Femur (tissue), 1 donor: ENCODE data around the gene SLC26A2.
"Not testable (repeated sequence)": the region's sequence is repeated elsewhere in the genome, so short reads cannot be mapped to it uniquely, and the experiment has no call there.

Experiments
- DNase-seq: peaks from one replicate; pipeline ENCODE4 v3.0.0-alpha.2; 2017

The SLC26A2 gene

DNA sequence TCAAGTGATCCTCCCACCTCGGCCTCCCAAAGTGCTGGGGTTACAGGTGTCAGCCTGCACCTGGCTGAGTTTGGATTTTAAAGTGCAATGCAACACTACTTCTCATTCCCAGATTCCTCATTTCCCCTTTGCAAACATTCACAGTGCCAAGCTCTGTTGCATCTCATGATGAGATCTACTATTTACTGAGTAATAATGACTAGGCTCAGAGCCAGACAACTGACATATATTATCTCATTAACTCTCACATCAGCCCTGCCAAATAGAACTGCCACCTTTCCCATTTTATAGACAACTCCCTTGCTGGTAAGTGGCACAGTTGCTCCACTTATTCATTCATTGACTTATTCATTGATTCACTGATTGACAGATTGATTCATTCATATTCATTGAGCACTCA, 22.9 kb upstream of the SLC26A2 start:
- DNase-seq = no peak

DNA sequence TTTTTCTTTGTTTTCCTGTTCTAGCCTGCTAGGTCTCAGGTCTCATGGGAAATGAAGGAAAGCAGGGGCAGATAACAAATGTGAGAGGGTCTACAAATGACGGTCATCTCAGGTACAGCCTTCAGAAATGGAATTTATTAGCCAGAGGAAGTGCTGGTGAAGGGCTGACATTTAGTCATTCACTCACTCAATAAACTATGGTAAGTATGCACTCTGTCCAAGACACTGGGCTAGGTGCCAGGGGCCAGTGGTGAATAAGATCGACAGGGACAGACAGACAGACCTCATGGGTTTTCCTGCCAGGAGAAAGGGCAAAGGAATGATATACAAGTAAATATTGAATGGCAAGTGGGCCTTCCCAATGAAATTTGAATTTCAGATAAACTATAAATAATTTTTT, 22.3 kb upstream of the SLC26A2 start:
- DNase-seq = peak; percentile 41

DNA sequence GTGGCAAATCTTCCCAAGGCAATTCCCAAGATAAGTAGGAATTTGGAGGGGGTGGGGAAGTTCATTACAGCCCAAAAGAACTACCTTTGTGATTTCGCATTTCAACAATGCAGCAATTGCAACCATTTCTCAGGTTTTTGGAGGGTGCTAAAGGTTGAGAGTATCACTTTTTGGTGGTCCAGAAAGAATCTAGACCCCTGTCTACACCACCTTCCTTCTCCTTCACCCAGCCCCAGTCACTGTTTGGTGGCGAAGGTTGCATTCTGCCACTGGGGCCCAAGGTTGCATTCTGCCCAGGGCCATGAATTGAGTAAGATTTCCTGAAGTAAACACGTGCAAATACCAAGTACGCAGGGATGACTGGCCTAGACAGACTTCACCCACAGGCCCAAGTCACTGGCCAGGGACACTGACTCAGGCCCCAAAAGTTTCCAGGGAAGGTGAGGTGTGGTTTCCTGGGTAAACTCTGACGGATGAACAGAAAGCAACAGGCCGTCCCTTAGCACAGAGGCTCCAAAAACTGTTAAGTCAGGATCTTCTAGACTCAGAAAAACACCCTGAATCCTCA, 21.7 kb upstream of the SLC26A2 start:
- DNase-seq = no peak

DNA sequence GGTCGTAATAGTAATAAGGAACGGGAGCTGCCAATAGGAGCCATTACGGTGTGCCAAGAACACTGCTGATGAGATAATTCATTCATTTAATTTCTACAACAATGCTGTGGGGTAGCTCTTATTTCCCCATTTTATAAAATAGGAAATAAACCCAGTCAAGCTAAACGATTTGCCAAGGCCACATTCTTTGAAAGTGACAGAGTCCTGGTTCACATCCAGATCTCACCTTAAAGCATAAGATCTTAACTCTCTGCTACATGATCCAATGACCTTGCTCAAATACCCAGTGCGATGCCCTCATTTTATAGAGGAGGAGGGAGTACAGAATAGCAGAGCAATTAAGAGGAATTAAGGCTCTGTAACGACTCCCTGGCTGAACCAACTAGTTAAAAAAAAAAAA, 21.0 kb upstream of the SLC26A2 start:
- DNase-seq = no peak

DNA sequence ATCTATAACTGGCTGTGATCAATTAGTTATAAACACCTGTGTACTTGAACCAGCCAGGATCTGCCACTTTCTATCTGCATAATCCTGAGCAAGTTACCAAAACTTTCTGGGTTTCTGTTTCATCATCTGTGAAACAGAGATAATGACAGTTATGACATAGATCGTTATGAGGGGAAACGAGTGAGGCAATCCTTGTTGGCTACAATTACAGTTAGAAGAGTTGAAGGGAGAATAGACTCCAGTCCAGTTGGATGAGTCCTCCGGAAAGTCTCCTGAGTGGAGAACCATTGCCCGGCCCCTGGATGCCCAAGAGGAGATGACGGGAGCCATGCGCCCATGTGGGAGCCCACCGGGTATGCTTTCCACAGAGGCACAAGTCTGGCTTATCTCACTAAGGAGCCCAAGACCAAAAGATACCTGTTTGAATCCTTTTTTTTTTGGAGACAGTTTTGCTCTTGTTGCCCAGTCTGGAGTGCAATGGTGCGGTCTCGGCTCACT, 20.4 kb upstream of the SLC26A2 start:
- DNase-seq = no peak

DNA sequence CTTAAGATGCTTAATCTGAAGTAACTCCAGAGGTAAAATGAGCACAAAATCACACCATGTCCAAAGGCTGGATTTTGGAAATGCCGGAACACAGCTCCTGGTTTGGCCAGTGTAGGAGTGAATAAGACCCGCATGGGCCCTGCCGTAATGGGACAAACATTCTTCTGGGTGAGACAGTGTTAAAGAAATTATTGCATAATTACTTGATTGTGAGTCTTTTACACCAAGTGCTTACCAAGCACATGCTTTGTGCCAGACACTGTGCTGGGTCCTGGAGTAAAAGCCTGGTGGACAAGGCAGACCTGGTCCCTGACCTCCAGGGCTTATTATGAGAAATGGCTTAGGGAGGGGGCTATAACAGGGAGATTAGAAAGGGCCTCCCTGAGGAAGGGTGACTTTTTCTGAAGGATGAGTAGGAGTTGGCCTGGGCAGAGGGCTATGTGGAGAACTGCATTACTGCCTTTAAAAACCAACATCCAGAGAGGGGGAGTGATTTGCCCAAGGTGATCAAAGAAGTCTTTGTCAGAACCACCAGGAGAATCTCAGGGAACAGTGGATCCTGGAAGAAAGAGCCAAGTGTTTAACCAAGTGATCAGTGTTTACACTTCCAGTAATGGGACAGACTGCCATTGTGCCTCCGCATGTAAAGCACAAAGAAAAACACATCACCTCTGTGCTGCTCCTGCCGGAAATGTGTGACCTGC, 19.5 kb upstream of the SLC26A2 start:
- DNase-seq = no peak

DNA sequence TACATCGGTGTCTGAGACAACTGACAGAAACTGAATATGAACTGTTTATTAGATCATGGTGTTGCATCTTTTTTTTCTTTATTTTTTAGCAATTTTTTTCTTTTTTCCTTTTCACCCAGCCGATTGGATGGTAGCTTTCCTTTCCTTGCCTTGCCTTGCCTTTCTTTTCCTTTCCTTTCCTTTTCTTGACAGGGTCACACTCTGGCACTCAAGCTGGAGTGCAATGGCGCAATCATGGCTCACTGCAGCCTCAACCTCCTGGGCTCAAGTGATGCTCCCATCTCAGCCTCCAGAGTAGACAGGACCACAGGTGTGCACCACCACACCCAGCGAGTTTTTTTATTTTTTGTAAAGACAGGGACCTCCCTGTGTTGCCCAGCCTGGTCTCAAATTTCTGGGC, 18.8 kb upstream of the SLC26A2 start:
- no peak for DNase-seq

GRCh38 chr5:149942199-149942598, 18.4 kb upstream of the SLC26A2 start:
- no peak for DNase-seq

DNA sequence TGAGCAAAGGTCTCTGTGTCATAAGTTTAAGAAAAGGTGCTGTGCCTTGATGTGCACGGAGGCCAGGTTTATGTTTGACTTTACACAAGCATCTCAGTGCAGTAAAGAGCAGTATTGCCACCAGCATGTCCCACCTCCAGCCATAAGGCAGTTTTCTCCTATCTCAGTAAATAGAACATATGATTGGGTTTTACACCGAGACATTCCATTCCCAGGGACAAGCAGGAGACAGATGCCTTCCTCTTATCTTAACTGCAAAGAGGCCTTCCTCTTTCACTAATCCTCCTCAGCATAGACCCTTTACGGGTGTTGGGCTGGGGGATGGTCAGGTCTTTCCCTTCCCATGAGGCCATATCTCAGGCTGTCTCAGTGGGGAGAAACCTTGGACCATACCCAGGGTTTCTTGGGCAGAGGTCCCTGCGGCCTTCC, 17.8 kb upstream of the SLC26A2 start:
- not testable (repeated sequence) for DNase-seq

- DNase-seq = not testable (repeated sequence)
Observed at GRCh38 chr5:149943177-149943949, 17.2 kb upstream of the SLC26A2 start.

GRCh38 chr5:149944666-149945065, 15.9 kb upstream of the SLC26A2 start, which contains the start of gene PDE6A:
Gene PDE6A (minus strand): TSS chr5:149944793. CDS start chr5:149944673, 120 bp downstream.
- DNase-seq = no peak

DNA sequence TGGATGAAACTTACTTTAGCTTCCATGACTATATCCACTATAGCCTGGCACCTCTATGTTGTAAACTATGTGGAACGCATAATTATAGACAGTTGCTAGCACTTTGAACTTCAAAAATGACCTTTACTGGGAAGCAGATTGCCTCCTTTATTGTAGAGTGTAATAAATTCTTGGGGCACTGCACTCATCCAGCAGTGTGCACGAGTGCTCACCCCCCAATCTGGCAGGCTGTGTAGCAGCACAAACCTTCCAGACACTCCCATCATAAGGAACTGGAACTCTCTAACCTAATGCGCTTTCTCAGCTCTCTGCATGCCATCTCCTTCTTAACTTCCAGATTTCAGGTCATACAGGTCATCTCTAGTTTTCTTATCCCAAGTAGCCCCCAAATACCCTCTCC, 14.4 kb upstream of the SLC26A2 start:
- DNase-seq = no peak

GRCh38 chr5:149948993-149949392, 11.6 kb upstream of the SLC26A2 start:
- DNase-seq = no peak

DNA sequence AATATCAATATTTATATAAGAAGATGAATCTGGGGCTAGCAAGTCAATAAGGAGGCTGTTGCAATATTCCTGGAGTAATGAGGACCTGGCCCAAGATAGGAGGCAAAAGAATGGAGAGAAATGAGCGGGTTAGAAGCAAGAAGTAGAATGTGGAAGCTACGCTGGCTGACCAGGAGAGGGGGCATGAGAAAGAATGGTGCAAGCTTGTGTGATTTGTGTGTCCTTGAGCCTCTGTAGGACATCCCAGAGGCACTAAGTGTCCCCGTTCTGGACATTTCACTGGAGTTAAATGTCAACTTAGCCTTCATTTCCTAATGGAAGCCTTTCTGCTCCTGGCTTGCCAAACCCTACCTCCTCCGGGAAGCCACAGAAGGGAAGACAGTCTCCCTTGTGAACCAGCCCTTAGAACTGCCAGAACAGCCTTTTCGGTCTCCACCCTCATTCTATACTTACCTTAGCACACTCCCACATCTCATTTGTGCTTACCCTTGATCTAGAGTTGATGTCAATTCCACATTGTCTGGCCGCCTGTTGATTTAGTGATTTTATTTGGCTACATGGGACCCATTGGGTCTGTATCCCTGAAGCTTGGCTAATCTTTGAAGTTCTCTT, 9.3 kb upstream of the SLC26A2 start:
- DNase-seq = no peak

GRCh38 chr5:149953436-149954121, 7.0 kb upstream of the SLC26A2 start:
- DNase-seq = no peak

- no peak for DNase-seq
Observed at GRCh38 chr5:149954798-149955197, 5.8 kb upstream of the SLC26A2 start.

- DNase-seq = no peak
Observed at GRCh38 chr5:149956685-149957084, 3.9 kb upstream of the SLC26A2 start.

DNA sequence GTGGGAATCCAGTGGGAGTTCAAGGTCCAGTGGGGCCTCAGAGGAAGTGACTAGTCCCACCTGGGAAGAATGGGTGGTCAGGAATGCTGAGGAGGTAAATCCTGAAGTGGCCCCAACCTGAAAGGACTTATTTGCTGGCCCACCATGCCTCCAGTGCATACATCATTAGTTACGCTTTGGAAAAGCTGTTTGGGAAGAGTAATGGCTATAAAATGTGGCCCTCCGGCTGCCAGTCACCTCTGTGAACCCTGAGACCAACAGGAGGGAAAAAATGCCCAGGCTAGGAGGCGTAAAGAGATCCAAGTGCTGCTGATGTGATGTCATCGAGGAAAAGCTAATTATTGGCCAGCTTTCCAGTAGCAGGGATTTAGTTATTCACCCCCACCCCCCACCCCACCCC, 2.7 kb upstream of the SLC26A2 start:
- DNase-seq = no peak

DNA sequence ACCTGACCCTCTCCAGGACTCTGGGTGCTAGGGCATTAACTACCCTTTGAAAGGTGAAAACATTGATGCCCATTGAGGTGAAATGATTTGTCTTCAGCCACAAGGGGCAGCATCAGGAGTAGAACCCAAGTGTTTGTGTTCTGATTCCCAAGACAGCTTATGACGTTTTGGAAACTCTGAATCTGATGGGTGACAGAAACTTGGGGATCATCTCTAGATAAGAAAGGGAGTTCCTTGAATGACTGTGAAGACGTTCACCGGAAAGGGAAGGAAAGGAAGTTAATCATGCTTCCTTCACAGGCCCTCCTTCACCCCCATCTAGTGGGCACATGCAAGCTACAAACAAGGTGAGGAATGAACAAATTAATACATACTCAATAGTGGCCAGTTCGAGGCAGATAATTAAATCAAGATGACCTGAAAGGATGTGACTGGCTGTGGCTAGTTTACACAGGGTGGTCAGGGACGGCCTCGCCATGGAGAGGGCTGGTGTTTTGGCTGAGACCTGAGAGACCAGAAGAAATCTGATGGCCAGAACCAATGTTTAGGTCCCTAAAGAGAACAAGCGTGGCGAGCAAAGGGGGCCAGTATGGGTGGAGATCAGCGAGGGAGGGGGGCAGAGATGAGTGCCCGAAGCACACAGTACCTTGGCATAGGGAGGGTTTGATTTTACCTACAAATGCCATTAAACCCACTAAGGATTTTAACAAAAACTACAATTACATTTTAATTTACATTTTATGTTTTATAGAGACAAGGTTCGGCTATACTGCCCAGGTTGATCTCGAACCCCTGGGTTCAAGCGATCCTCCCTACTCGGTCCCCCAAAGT, 937 bp upstream of the SLC26A2 start:
- no peak for DNase-seq

DNA sequence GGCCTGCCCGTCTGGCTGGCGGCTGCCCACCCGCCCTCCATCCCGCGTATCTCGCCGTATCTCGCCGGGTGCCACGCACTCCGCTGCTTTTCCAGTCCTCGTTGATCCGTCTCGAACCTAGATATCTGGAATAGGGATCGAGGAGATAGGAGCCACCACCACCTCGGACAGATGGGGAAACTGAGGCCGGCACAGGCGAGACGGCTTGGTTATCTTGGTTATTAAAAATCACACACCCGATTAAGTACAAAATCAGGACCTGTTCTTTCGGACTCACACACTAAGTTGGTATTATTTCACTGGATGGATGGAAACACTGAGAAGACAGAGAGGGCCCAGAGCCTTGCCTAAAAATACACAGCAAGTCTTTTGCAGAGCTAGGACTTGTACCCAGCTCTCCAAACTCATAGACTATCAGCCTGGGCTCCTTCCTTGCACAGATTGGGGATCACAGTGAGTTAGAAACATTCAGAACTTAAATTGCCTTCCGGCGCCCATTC, 678 bp downstream of the SLC26A2 start:
- no peak for DNase-seq

DNA sequence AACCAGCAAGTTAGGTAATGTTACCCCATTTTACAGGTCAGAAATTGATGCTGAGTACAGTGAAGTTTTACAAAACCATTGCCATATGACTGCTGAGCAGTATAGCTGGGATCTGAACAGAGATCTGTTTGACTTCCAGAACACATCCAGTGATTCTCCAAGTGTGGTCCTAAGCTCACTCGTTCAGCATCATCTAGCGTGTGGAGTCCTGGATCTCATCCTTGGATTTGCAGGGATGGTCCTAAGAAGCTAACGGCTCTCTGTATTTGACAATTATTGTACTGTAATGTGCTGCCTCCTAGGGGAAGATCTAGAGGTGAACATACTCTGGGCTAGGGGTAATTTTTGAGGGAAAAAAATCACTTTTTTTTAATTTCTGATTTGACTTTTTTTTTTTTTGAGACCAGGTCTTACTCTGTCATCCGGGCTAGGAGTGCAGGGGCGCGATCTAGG, 1.4 kb downstream of the SLC26A2 start:
- DNase-seq = no peak
